ENCODE data around the gene HPSE. TPM values are rescaled to one million over a fixed set of nuclear protein-coding genes. Genes with fewer than 3 reads are reported as not detected.
"Not testable (repeated sequence)": the region's sequence is repeated elsewhere in the genome, so short reads cannot be mapped to it uniquely, and the experiment has no call there.

The HPSE gene
- total RNA-seq, 2 experiments from 2014 or later: 17.8 to 19.0 TPM

DNA sequence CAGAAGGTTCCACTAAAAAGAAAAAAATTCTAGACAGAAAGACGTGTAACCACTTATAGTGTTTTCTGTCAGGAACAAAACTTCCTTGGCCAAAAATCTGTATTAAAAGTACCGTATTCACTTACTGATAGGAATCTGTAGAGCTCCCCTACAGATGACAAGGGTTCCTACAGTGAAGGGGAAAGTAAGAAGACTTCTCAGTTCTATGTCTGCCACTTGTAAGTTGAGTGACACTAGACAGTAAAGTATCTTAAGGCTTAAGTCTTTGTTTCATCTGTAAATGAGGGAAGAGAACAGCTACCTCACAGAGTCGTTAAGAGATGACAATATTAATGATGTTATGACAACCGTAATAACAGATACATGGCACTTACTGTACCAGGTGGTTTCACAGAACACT, 53.3 kb downstream of the HPSE start:
- ChIA-PET POLR2A (no interaction called here), CTCF (interaction anchor here (0.6 to 6.5 kb wide), 33 partner anchors 9 to 439 kb away, joined by 3 to 82 read pairs (median 5); partner anchors contain the start of genes COPS4 and PLAC8)
- no peaks in the 10 kb centered on the region for H3K9me3 Mint-ChIP-seq (ENCODE audit: insufficient read depth)
- H3K27ac Mint-ChIP-seq: no peak overlapping the region
- no peaks in the 10 kb centered on the region for H3K27me3 Mint-ChIP-seq (ENCODE audit: low read depth)
- H3K4me3 Mint-ChIP-seq: no peak overlapping the region
- peaks cover 58% of the 10 kb centered on the region for H3K4me1 Mint-ChIP-seq (ENCODE audit: low read depth)
- H3K36me3 Mint-ChIP-seq (ENCODE audit: low read depth): peaks cover 27% of the 10 kb centered on the region
- ATAC-seq: no peak
- DNase-seq: no peak

DNA sequence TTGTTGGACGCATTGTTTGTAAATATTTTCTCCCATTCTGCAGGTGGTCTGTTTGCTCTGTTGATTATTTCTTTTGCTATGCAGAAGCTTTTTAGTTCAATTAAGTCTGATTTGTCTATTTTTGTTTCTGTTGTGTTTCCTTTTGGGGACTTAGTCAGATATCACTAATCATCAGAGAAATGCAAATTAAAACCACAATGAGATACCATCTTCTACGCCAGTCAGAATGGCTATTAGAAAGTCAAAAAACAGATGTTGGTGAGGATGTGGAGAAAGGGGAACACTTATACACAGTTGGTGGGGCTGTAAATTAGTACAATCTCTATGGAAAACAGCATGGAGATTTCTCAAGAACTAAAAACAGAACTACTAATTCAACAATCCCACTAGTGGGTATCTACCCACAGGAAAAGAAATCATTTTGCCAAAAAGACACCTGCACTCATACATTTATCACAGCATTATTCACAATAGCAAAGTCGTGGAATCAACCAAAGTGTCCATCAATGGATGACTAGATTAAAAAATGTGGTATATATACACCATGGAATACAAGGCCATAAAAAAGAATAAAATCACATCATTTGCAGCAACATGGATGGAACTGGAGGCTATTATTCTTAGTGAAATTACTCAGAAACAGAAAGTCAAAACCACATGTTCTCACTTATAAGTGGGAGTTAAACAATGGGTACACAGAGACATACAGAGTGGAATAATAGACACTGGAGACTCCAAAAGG, 58.2 kb downstream of the HPSE start:
- Mint-ChIP-seq H3K4me3 (no peak overlapping the region), H3K4me1 (ENCODE audit: low read depth) (peaks cover 25% of the 10 kb centered on the region), H3K27ac (no peak overlapping the region), H3K9me3 (ENCODE audit: insufficient read depth) (no peaks in the 10 kb centered on the region), H3K27me3 (ENCODE audit: low read depth) (no peaks in the 10 kb centered on the region), H3K36me3 (ENCODE audit: low read depth) (peaks cover 52% of the 10 kb centered on the region)
- ChIA-PET POLR2A (interaction anchor here (0.6 to 1.2 kb wide), 2 partner anchors 8 to 478 kb away, joined by 3 to 4 read pairs; partner anchors contain the start of gene COQ2), CTCF (interaction anchor here (0.9 to 1.4 kb wide), 4 partner anchors 8 to 202 kb away, joined by 3 to 4 read pairs (median 3); partner anchors contain the start of gene COQ2)
- DNase-seq (no peak), ATAC-seq (no peak)

DNA sequence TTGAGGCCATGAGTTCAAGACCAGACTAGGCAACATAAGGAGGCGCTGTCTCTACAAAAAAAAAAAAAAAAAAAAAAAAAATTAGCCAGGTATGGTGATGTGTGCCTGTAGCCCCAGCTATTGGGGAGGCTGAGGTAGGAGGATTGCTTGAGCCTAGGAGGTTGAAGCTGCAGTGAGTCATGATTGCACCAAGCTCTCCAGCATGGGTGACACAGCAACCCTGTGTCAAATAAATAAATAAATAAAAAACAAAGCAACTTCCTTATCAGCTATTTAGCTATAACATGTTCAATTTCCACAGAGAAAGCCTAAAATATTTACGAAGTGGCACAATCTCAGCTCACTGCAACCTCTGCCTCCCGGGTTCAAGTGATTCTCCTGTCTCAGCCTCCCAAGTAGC, 60.7 kb downstream of the HPSE start:
- CTCF ChIA-PET: interaction anchor here (1.3 to 5.0 kb wide), 4 partner anchors 8 to 199 kb away, joined by 4 to 46 read pairs (median 4); partner anchors contain the start of gene COQ2
- H3K27ac Mint-ChIP-seq; H3K9me3 Mint-ChIP-seq (ENCODE audit: insufficient read depth); H3K27me3 Mint-ChIP-seq (ENCODE audit: low read depth); POLR2A ChIA-PET; DNase-seq; H3K4me3 Mint-ChIP-seq; ATAC-seq: not testable (repeated sequence)
- Mint-ChIP-seq H3K4me1 (ENCODE audit: low read depth) (peaks cover 13% of the 10 kb centered on the region), H3K36me3 (ENCODE audit: low read depth) (peaks cover 59% of the 10 kb centered on the region)

DNA sequence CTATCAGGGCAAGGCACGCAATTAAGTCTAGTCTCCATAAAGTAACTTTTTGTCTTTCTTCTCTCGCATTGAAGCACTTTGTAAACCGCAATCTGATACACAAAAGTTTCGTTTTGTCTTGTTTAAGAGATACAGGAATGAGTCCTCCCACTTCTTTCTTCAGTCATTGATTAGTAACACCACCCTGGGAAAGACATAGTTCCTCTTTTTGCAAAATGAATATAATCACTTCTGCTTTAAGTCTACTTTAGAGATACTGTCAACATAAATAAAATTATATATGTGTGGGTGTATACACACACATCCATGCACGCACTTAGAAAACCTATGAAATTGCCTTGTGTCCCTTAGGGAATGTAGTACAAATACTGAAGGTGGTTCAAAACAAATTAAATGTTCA, 61.7 kb downstream of the HPSE start:
- Mint-ChIP-seq H3K4me3 (no peak overlapping the region), H3K9me3 (ENCODE audit: insufficient read depth) (no peaks in the 10 kb centered on the region), H3K4me1 (ENCODE audit: low read depth) (peaks cover 20% of the 10 kb centered on the region), H3K27ac (no peak overlapping the region), H3K36me3 (ENCODE audit: low read depth) (peaks cover 58% of the 10 kb centered on the region), H3K27me3 (ENCODE audit: low read depth) (no peaks in the 10 kb centered on the region)
- ChIA-PET CTCF (interaction anchor here (1.0 to 5.0 kb wide), 6 partner anchors 10 to 198 kb away, joined by 3 to 46 read pairs (median 4); partner anchors contain the start of gene COQ2), POLR2A (interaction anchor here (0.7 to 1.0 kb wide), 2 partner anchors 11 to 12 kb away, joined by 3 read pairs; partner anchors contain the start of gene COQ2)
- ATAC-seq (no peak), DNase-seq (no peak)

DNA sequence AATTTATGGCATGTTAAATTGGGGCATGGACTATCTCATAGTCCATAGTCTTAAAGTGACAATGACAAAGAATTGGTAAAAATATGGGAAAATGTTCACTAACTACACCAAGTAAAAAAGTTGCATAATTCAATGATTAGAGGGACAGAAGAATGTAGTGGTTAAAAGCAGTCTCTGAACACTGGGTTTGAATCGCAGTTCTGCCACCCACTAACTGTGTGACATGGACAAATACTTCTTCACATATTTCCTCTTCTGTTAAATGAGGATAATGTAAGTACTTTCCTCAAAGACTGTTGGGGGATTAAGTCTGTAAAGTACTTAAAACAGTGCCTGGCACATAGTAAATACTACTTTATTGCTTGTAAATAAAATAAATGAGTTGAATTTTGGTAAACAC, 65.4 kb downstream of the HPSE start:
- Mint-ChIP-seq H3K9me3 (ENCODE audit: insufficient read depth) (no peaks in the 10 kb centered on the region), H3K27me3 (ENCODE audit: low read depth) (no peaks in the 10 kb centered on the region), H3K4me3 (no peak overlapping the region), H3K36me3 (ENCODE audit: low read depth) (peaks cover 48% of the 10 kb centered on the region), H3K27ac (no peak overlapping the region), H3K4me1 (ENCODE audit: low read depth) (peaks cover 19% of the 10 kb centered on the region)
- ATAC-seq (no peak), DNase-seq (no peak)
- ChIA-PET POLR2A (no interaction called here), CTCF (no interaction called here)

DNA sequence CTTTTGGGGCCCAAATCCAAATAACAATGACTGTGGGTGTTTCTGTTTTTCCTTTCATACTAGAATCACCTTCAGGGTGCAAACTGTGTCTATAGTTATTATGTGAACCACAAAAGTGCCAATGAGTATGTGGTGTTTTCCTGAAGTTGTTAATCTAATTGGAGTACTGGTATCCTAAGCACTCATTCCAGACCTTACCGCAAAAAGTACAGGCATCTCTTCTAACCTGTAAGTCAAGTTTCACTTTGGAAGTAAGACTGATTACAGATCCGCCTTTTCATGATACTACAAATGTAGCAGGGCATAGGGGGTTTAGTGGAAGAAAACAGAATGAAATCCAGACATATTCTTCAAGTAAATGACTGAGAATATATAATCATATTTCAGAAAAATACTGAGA, 66.2 kb downstream of the HPSE start:
- ATAC-seq: no peak
- Mint-ChIP-seq H3K4me3 (no peak overlapping the region), H3K27me3 (ENCODE audit: low read depth) (no peaks in the 10 kb centered on the region), H3K9me3 (ENCODE audit: insufficient read depth) (no peaks in the 10 kb centered on the region), H3K36me3 (ENCODE audit: low read depth) (peaks cover 46% of the 10 kb centered on the region), H3K27ac (peak overlapping the region; percentile 23), H3K4me1 (ENCODE audit: low read depth) (peaks cover 19% of the 10 kb centered on the region)
- ChIA-PET POLR2A (interaction anchor here (1.1 kb wide), 1 partner anchor 16 kb away, joined by 4 read pairs; the partner anchor contains the start of gene COQ2), CTCF (interaction anchor here (0.6 to 3.6 kb wide), 7 partner anchors 12 to 711 kb away, joined by 3 to 40 read pairs (median 5); partner anchors contain the start of gene COQ2)
- no peak for DNase-seq

DNA sequence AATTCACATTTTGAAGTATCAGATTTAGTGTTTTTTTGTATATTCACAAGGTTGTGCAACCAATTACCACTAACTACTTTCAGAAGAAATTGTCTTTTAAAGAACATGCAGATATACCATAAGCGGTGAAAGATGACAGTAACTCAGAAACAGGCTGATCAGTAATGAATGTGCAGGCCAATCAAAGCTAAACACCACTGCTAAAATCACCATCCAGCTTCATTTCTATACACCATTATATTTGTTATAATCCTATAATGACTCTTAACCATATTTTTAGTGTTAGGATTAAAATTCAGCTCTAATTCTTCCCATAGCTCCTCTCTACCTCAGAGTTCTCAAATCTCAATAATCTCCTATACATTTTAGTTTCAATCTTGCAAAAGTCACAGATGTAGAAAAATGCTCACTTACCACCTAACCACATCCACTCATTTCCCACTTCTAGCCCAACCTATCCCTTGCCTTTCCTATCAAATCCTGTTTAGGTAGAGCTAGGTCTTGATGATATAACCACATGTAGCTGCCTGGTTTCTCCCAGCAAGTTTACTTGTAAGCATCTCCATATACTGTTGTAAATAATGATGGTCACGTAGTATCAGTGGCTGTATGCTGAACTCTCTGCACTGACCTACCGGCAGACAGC, 66.7 kb downstream of the HPSE start:
- ATAC-seq (no peak), DNase-seq (no peak)
- Mint-ChIP-seq H3K27ac (no peak overlapping the region), H3K36me3 (ENCODE audit: low read depth) (peaks cover 45% of the 10 kb centered on the region), H3K9me3 (ENCODE audit: insufficient read depth) (no peaks in the 10 kb centered on the region), H3K4me3 (no peak overlapping the region), H3K27me3 (ENCODE audit: low read depth) (no peaks in the 10 kb centered on the region), H3K4me1 (ENCODE audit: low read depth) (peaks cover 19% of the 10 kb centered on the region)
- CTCF ChIA-PET: interaction anchor here (0.6 to 3.6 kb wide), 9 partner anchors 13 to 711 kb away, joined by 3 to 40 read pairs (median 5); partner anchors contain the start of gene COQ2
- POLR2A ChIA-PET: interaction anchor here (1.1 kb wide), 1 partner anchor 17 kb away, joined by 4 read pairs; the partner anchor contains the start of gene COQ2

DNA sequence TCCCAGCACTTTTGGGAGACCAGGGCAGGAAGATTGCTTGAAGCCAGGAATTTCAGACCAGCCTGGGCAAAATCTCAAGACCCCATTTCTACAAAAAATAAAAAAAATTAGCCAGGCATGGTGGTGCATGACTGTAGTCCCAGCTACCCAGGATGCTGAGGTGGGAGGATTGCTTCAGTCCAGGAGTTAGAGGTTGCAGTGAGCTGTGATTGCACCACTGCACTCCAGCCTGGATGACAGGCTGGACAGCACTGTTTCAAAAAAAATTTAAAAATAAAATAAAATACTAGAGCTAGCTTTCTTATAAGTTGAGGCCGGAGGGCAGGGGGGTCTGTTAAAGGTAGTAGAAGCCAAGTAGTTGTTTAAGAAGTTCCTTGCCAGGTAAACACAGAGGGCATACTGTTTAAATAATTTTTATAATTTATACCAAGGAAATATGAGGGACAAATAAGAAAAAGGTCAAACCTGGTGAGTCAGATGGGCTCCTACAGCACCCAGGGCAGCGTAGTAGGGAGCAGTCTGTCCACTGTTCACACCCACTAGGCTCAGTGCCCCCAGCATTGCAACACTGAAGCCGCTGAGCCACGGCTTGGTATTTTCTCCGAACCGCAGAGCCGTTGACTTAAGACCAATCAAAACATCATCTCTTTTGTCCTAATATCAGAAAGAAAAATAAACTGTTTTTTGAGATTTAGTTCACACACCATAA, 67.4 kb downstream of the HPSE start:
- no peak overlapping the region for H3K27ac Mint-ChIP-seq
- H3K9me3 Mint-ChIP-seq (ENCODE audit: insufficient read depth): no peaks in the 10 kb centered on the region
- ATAC-seq (no peak), DNase-seq (no peak)
- no peak overlapping the region for H3K4me3 Mint-ChIP-seq
- ChIA-PET CTCF (interaction anchor here (0.8 to 3.6 kb wide), 16 partner anchors 11 to 287 kb away, joined by 3 to 40 read pairs (median 4); partner anchors contain the start of genes COPS4 and COQ2), POLR2A (interaction anchor here (0.6 to 1.3 kb wide), 5 partner anchors 13 to 232 kb away, joined by 3 to 5 read pairs (median 3); partner anchors contain the start of genes COPS4 and COQ2)
- no peaks in the 10 kb centered on the region for H3K27me3 Mint-ChIP-seq (ENCODE audit: low read depth)
- peaks cover 19% of the 10 kb centered on the region for H3K4me1 Mint-ChIP-seq (ENCODE audit: low read depth)
- peaks cover 43% of the 10 kb centered on the region for H3K36me3 Mint-ChIP-seq (ENCODE audit: low read depth)

DNA sequence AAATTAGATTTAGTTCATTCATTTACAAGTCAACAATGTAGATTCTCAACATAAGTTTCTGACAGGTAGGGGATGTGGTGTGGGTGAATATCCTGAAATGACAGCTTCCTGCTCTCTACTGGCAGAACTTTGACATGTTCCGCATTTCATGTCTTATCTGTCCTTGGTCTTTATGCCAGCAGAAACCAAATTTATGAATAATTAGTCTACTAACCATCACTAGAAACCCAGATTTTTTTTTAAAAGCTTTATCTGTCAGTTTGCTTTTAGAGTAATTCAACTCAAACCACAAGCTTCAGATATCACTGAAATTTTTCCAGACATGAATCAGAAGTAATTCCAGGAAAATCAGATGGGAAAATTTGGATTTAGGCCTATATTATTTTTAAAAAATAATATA, 68.0 kb downstream of the HPSE start:
- no peaks in the 10 kb centered on the region for H3K9me3 Mint-ChIP-seq (ENCODE audit: insufficient read depth)
- peak; percentile 43 for DNase-seq
- no peak overlapping the region for H3K4me3 Mint-ChIP-seq
- H3K36me3 Mint-ChIP-seq (ENCODE audit: low read depth): peaks cover 45% of the 10 kb centered on the region
- peak; percentile 73 for ATAC-seq
- CTCF ChIA-PET: interaction anchor here (0.8 to 3.6 kb wide), 16 partner anchors 10 to 287 kb away, joined by 3 to 40 read pairs (median 4); partner anchors contain the start of gene COPS4
- H3K4me1 Mint-ChIP-seq (ENCODE audit: low read depth): peaks cover 19% of the 10 kb centered on the region
- no peak overlapping the region for H3K27ac Mint-ChIP-seq
- POLR2A ChIA-PET: interaction anchor here (0.6 to 1.3 kb wide), 4 partner anchors 14 to 231 kb away, joined by 3 to 5 read pairs (median 3); partner anchors contain the start of genes COPS4 and COQ2
- no peaks in the 10 kb centered on the region for H3K27me3 Mint-ChIP-seq (ENCODE audit: low read depth)

DNA sequence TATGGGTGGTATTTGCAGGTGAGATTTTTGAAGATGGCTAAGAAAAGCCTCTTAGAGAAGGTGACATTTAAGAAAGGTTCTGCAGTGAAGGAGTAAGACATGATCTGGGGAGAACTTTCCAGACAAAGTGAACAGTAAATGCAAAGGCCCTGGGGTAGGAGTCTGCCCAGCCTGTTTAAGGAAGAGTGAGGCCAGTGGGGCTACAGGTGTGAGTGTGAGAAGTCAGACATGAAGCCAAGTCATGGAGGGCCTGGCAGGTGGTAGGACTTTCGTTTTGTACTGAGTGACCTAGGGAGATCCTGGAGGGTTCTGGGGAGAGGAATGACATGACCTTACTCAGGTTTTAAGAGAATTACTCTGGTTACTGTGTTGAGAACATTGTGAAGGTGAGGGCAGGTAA, 71.5 kb downstream of the HPSE start:
- no peak for ATAC-seq
- POLR2A ChIA-PET: no interaction called here
- peaks cover 23% of the 10 kb centered on the region for H3K4me1 Mint-ChIP-seq (ENCODE audit: low read depth)
- no peak for DNase-seq
- no peak overlapping the region for H3K27ac Mint-ChIP-seq
- H3K36me3 Mint-ChIP-seq (ENCODE audit: low read depth): peaks cover 41% of the 10 kb centered on the region
- no peak overlapping the region for H3K4me3 Mint-ChIP-seq
- no peaks in the 10 kb centered on the region for H3K9me3 Mint-ChIP-seq (ENCODE audit: insufficient read depth)
- CTCF ChIA-PET: interaction anchor here (0.7 to 5.5 kb wide), 5 partner anchors 12 to 228 kb away, joined by 3 to 39 read pairs (median 5); partner anchors contain the start of genes COPS4 and COQ2
- no peaks in the 10 kb centered on the region for H3K27me3 Mint-ChIP-seq (ENCODE audit: low read depth)

DNA sequence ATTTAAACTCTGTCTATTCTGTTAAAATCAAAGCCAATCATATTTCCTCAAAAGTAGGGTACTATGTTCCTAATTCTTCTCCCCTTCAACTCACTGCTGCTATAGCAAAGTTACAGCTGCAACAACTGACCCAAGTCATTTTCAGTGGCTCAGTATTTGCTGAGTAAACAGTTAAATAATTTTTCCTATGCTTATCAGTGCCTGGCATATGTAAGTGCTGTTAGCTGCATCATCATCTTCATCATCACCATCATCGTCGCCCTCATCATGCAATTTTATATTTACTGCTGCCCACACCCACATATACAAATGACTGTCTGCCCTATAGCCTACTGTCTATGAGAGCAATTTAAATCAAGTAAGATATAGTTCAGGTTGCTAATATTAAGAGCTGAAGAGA, 72.0 kb downstream of the HPSE start:
- Mint-ChIP-seq H3K27ac (no peak overlapping the region), H3K36me3 (ENCODE audit: low read depth) (peaks cover 44% of the 10 kb centered on the region), H3K4me3 (no peak overlapping the region), H3K4me1 (ENCODE audit: low read depth) (peaks cover 19% of the 10 kb centered on the region), H3K9me3 (ENCODE audit: insufficient read depth) (no peaks in the 10 kb centered on the region), H3K27me3 (ENCODE audit: low read depth) (no peaks in the 10 kb centered on the region)
- ChIA-PET POLR2A (no interaction called here), CTCF (interaction anchor here (0.7 to 5.5 kb wide), 5 partner anchors 11 to 187 kb away, joined by 3 to 39 read pairs (median 5); partner anchors contain the start of gene COQ2)
- DNase-seq (no peak), ATAC-seq (no peak)

Data from activated CD8-positive, alpha-beta T cell treated with anti-CD3 and anti-CD28 coated beads, Interleukin-2, amount 10 ng/mL, durations not matched to agents 7 days and 5 days (primary cell).